H9 (cell line): Measurements from ENCODE around the gene TXNRD1. TPM values are rescaled to one million over a fixed set of nuclear protein-coding genes. Genes with fewer than 3 reads are reported as not detected.

Source experiments
- DNase-seq: peaks from one replicate; pipeline ENCODE4 v3.0.0-alpha.2; 2017
- H2AFZ ChIP-seq: one replicate; pipeline ENCODE4 v1.6.1; 2013; ENCODE audit warnings: mild to moderate bottlenecking, low read length, control low read depth, moderate library complexity
- H2AK5ac ChIP-seq: 2 replicates; pipeline ENCODE4 v1.6.1; 2013; ENCODE audit warnings: low read length, control low read depth, mixed read lengths; ENCODE audit not compliant: insufficient read length
- H2BK120ac ChIP-seq: one replicate; pipeline ENCODE4 v1.6.1; 2013; ENCODE audit warnings: low read depth, mild to moderate bottlenecking, low read length, control low read depth, inconsistent platforms; ENCODE audit not compliant: poor library complexity, severe bottlenecking
- H2BK12ac ChIP-seq: 2 replicates; pipeline ENCODE4 v1.6.1; 2013; ENCODE audit warnings: low read length, control low read depth, mixed read lengths, low read depth; ENCODE audit not compliant: insufficient read length
- H2BK15ac ChIP-seq: 2 replicates; pipeline ENCODE4 v1.6.1; 2013; ENCODE audit warnings: low read depth, low read length, control low read depth
- H2BK20ac ChIP-seq: one replicate; pipeline ENCODE4 v1.6.1; 2013; ENCODE audit warnings: low read depth, mild to moderate bottlenecking, low read length, control low read depth, inconsistent platforms; ENCODE audit not compliant: poor library complexity, severe bottlenecking
- H2BK5ac ChIP-seq: 2 replicates; pipeline ENCODE4 v1.6.1; 2013; ENCODE audit warnings: low read length, control low read depth, mixed read lengths; ENCODE audit not compliant: insufficient read length
- H3K14ac ChIP-seq: 2 replicates; pipeline ENCODE4 v1.6.1; 2013; ENCODE audit warnings: low read length, control low read depth; ENCODE audit not compliant: insufficient read depth
- H3K18ac ChIP-seq: 2 replicates; pipeline ENCODE4 v1.6.1; 2013; ENCODE audit warnings: low read depth, mild to moderate bottlenecking, mixed read lengths, low read length, control low read depth; ENCODE audit not compliant: insufficient read length
- H3K23ac ChIP-seq: 2 replicates; pipeline ENCODE4 v1.6.1; 2013; ENCODE audit warnings: low read length, control low read depth, mixed read lengths, low read depth; ENCODE audit not compliant: insufficient read length
- H3K23me2 ChIP-seq: 2 replicates; pipeline ENCODE4 v1.6.1; 2013; ENCODE audit warnings: low read depth, mild to moderate bottlenecking, mixed read lengths, low read length, control low read depth; ENCODE audit not compliant: insufficient read length, poor library complexity, severe bottlenecking
- H3K27ac ChIP-seq: 2 replicates; pipeline ENCODE4 v1.5.1; 2013; ENCODE audit warnings: low read length, control low read depth, mixed read lengths, low read depth; ENCODE audit not compliant: insufficient read length
- H3K27me3 ChIP-seq: 2 replicates; pipeline ENCODE4 v1.6.1; 2013; ENCODE audit warnings: low read length, control low read depth, inconsistent platforms; ENCODE audit not compliant: insufficient read depth
- H3K4ac ChIP-seq: 2 replicates; pipeline ENCODE4 v1.6.1; 2013; ENCODE audit warnings: low read depth, mild to moderate bottlenecking, control low read depth, inconsistent platforms, low read length, moderate library complexity
- H3K4me1 ChIP-seq: 2 replicates; pipeline ENCODE4 v1.6.1; 2013; ENCODE audit warnings: low read length, control low read depth, inconsistent platforms; ENCODE audit not compliant: insufficient read depth
- H3K4me2 ChIP-seq: 2 replicates; pipeline ENCODE4 v1.6.1; 2013; ENCODE audit warnings: low read length, control low read depth, mixed read lengths; ENCODE audit not compliant: insufficient read length, insufficient read depth
- H3K56ac ChIP-seq: 2 replicates; pipeline ENCODE4 v1.6.1; 2013; ENCODE audit warnings: low read depth, mild to moderate bottlenecking, mixed read lengths, low read length, control low read depth; ENCODE audit not compliant: insufficient read length
- H3K79me1 ChIP-seq: 2 replicates; pipeline ENCODE4 v1.6.1; 2013; ENCODE audit warnings: low read depth, mild to moderate bottlenecking, moderate library complexity, low read length, control low read depth, inconsistent platforms; ENCODE audit not compliant: insufficient read depth, poor library complexity, severe bottlenecking
- H3K79me2 ChIP-seq: 2 replicates; pipeline ENCODE4 v1.6.1; 2013; ENCODE audit warnings: low read length, control low read depth, inconsistent platforms; ENCODE audit not compliant: insufficient read depth
- H3K9ac ChIP-seq: 2 replicates; pipeline ENCODE4 v1.6.1; 2013; ENCODE audit warnings: low read length, control low read depth, mixed read lengths; ENCODE audit not compliant: insufficient read length; ENCODE audit errors: extremely low read depth
- H3K9me3 ChIP-seq: one replicate; pipeline ENCODE4 v1.6.1; 2013; ENCODE audit warnings: low read depth, low read length, inconsistent platforms; ENCODE audit not compliant: control insufficient read depth
- H3T11ph ChIP-seq: one replicate; pipeline ENCODE4 v1.6.1; 2013; ENCODE audit warnings: mild to moderate bottlenecking, low read length, control low read depth, inconsistent platforms
- H4K20me1 ChIP-seq: one replicate; pipeline ENCODE4 v1.6.1; 2013; ENCODE audit not compliant: control insufficient read depth, insufficient read length, insufficient read depth
- H4K5ac ChIP-seq: 2 replicates; pipeline ENCODE4 v1.6.1; 2013; ENCODE audit warnings: low read depth, mild to moderate bottlenecking, mixed read lengths, low read length, control low read depth; ENCODE audit not compliant: insufficient read length
- H4K8ac ChIP-seq: replicated peaks from 2 replicates; pipeline ENCODE4 v1.6.1; 2013; ENCODE audit warnings: low read length, control low read depth, mixed read lengths, low read depth; ENCODE audit not compliant: insufficient read length
- H4K91ac ChIP-seq: 2 replicates; pipeline ENCODE4 v1.6.1; 2013; ENCODE audit warnings: low read depth, mild to moderate bottlenecking, moderate library complexity, mixed read lengths, low read length, control low read depth; ENCODE audit not compliant: insufficient read length
- H3K27ac Mint-ChIP-seq, 3 experiments: 2 replicates in 2 of 3; 3 replicates in 1 of 3; pipeline ENCODE4 v1.8.0; 2020 to 2021; ENCODE audit warnings: mixed read lengths in 3 of 3, mild to moderate bottlenecking in 1 of 3, moderate library complexity in 1 of 3
- H3K27me3 Mint-ChIP-seq: 2 replicates; pipeline ENCODE4 v1.8.0; 2021; ENCODE audit warnings: low read depth, mild to moderate bottlenecking, moderate library complexity, mixed read lengths
- H3K36me3 Mint-ChIP-seq, 3 experiments: 2 replicates in 2 of 3; 3 replicates in 1 of 3; pipeline ENCODE4 v1.8.0; 2020 to 2021; ENCODE audit warnings: low read depth in 3 of 3, mixed read lengths in 3 of 3; ENCODE audit not compliant: insufficient read depth in 1 of 3
- H3K4me1 Mint-ChIP-seq, 2 experiments: 2 replicates each; pipeline ENCODE4 v1.8.0; 2020; ENCODE audit warnings: mixed read lengths in 2 of 2
- H3K4me3 Mint-ChIP-seq, 2 experiments: 2 replicates in 1 of 2; 3 replicates in 1 of 2; pipeline ENCODE4 v1.8.0; 2020 to 2021; ENCODE audit warnings: mild to moderate bottlenecking in 2 of 2, mixed read lengths in 2 of 2, moderate library complexity in 1 of 2
- H3K9me3 Mint-ChIP-seq, 2 experiments: 2 replicates in 1 of 2; 3 replicates in 1 of 2; pipeline ENCODE4 v1.8.0; 2020; ENCODE audit warnings: mild to moderate bottlenecking in 2 of 2, mixed read lengths in 2 of 2, moderate library complexity in 1 of 2
- WGBS: extraction: QIAGEN DNeasy Blood & Tissue Kit; methylation state at CpG from one replicate; pipeline ENCODE4 v1.1.7; 2013; ENCODE audit warnings: missing lambda C conversion rate, low lambda C conversion rate, mixed read lengths; ENCODE audit not compliant: insufficient read length; ENCODE audit errors: extremely low coverage; 5-methylcytosine and 5-hydroxymethylcytosine counted together
- total RNA-seq: library from RNA; stranded (reverse); gene quantifications from 2 replicates; pipeline ENCODE4 v1.2.1, GENCODE V29; 2021
- TF ChIP-seq, protein P1 (sequence below): fragments of 200-600 bp; sonication (generic); conservative IDR thresholded peaks from 3 replicates; pipeline ENCODE4 v1.8.0; 2021; ENCODE audit warnings: antibody characterized with exemption, mild to moderate bottlenecking

The TXNRD1 gene
- total RNA-seq, 1 experiment from 2014 or later = 100 TPM

DNA sequence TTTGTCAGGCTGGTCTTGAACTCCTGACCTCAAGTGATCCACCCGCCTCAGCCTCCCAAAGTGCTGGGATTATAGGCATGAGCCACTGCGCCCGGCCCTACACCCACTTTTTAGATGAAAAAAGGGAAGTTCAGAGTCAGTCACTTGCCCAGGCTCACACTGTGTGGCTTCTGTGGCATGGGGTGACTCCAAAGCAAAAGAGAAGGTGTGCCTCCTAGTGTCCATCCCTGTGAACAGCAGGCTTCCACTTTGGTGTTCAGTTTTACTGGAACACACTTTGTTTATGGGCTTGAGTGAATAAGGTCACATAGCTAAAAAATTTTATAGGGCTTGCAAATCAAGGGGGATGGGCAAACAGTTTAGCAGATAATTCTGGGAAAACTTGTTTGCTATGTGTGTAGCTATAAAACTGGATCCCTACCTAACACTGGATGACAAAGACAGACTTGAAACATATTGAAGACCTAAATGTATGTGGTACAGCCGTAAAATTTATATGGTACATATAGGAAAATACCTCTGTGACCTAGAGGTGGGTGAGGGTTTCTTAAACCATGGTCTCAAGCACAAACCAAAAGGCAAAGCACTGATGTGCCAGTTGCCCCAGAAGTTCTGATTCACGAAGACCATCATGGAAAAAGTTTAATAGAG, 142.9 kb downstream of the TXNRD1 start:
- Mint-ChIP-seq H3K27ac (no peak overlapping the region), H3K9me3 (peaks cover 10 to 15% of the 10 kb centered on the region in 2 experiments; a peak in 4 of 5 replicates), H3K4me1 (peaks cover 3 to 4% of the 10 kb centered on the region in 2 experiments; a peak in 1 of 4 replicates), H3K36me3 (peaks cover 5 to 15% (median 13%) of the 10 kb centered on the region in 3 experiments; a peak in 6 of 7 replicates), H3K4me3 (no peak overlapping the region), H3K27me3 (no peaks in the 10 kb centered on the region; the same call in 1 of the 2 replicates)
- WGBS = no CpG with 5 or more reads among the region's 5 CpGs
- H2BK12ac ChIP-seq = no peak overlapping the region
- no peak overlapping the region for H3K9ac ChIP-seq
- H3K9me3 ChIP-seq = no peaks in the 10 kb centered on the region
- no peak overlapping the region for H2BK20ac ChIP-seq
- H3K18ac ChIP-seq = no peak overlapping the region
- no peak overlapping the region for H4K91ac ChIP-seq
- peak; percentile 79 for DNase-seq
- no peaks in the 10 kb centered on the region for H4K20me1 ChIP-seq
- no peak overlapping the region for H2BK15ac ChIP-seq
- no peaks in the 10 kb centered on the region for H3K79me2 ChIP-seq
- no peaks in the 10 kb centered on the region for H3K79me1 ChIP-seq
- H4K8ac ChIP-seq = no peak overlapping the region
- no peak overlapping the region for H2BK5ac ChIP-seq
- no peaks in the 10 kb centered on the region for H3K23me2 ChIP-seq
- H3K4ac ChIP-seq = no peak overlapping the region
- H2AFZ ChIP-seq = no peak overlapping the region
- H3K27ac ChIP-seq = no peak overlapping the region
- H3K4me1 ChIP-seq = no peaks in the 10 kb centered on the region
- H2AK5ac ChIP-seq = no peak overlapping the region
- H3K4me2 ChIP-seq = no peak overlapping the region
- H3K14ac ChIP-seq = no peak overlapping the region
- no peak overlapping the region for H4K5ac ChIP-seq
- no peak overlapping the region for H3T11ph ChIP-seq
- no peak overlapping the region for H3K56ac ChIP-seq
- H2BK120ac ChIP-seq = no peak overlapping the region
- H3K23ac ChIP-seq = no peak overlapping the region
- TF ChIP-seq, protein P1, sequence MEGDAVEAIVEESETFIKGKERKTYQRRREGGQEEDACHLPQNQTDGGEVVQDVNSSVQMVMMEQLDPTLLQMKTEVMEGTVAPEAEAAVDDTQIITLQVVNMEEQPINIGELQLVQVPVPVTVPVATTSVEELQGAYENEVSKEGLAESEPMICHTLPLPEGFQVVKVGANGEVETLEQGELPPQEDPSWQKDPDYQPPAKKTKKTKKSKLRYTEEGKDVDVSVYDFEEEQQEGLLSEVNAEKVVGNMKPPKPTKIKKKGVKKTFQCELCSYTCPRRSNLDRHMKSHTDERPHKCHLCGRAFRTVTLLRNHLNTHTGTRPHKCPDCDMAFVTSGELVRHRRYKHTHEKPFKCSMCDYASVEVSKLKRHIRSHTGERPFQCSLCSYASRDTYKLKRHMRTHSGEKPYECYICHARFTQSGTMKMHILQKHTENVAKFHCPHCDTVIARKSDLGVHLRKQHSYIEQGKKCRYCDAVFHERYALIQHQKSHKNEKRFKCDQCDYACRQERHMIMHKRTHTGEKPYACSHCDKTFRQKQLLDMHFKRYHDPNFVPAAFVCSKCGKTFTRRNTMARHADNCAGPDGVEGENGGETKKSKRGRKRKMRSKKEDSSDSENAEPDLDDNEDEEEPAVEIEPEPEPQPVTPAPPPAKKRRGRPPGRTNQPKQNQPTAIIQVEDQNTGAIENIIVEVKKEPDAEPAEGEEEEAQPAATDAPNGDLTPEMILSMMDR = peak; percentile 83
- H3K27me3 ChIP-seq = no peaks in the 10 kb centered on the region
